Hepatic stellate cell (primary cell): ENCODE results near the gene CNEP1R1.

Experiments used
- DNase-seq: peaks from one replicate; pipeline ENCODE4 v3.0.0; 2011; ENCODE audit warnings: low spot score

Gene CNEP1R1

DNA sequence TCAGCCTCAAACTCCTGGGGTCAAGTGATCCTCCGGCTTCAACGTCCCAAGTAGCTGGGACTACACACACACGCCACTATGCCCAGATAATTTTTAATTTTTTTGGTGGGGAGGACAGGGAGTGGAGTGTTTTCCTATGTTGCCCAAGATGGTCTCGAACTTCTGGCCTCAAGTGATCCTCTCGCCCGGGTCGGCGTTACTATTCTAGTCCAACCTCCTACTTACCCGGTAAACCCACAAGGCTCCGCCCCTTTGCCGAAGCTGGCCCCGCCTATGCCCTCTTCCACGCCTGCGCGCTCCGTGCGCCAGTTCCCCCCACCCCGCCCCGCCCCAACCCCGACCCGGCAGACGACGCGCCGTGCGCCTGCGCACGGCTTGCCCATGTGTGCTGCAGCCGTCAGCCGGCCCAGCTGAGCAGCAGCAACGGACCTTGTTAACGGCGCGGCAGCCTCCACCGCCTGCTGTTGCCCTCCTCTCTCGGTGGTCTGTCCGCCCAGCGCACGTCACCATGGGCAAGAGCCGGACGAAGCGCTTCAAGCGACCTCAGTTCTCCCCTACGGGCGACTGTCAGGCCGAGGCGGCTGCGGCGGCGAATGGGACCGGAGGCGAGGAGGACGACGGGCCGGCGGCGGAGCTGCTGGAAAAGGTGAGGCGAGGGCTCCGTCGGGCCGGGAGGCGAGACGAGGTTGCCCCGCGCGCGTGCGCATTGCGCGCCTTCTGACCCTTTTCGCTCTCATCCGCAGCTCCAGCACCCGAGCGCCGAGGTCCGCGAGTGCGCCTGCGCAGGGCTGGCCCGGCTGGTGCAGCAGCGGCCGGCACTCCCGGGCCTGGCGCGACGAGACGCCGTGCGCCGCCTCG is 40.8 kb downstream of the CNEP1R1 start, which contains the start of gene HEATR3:
HEATR3 (plus strand) TSS at position 347 of the 858 bp plus-strand sequence; CDS start at position 509, 162 bp downstream.
- DNase-seq: peak; percentile 95

DNA sequence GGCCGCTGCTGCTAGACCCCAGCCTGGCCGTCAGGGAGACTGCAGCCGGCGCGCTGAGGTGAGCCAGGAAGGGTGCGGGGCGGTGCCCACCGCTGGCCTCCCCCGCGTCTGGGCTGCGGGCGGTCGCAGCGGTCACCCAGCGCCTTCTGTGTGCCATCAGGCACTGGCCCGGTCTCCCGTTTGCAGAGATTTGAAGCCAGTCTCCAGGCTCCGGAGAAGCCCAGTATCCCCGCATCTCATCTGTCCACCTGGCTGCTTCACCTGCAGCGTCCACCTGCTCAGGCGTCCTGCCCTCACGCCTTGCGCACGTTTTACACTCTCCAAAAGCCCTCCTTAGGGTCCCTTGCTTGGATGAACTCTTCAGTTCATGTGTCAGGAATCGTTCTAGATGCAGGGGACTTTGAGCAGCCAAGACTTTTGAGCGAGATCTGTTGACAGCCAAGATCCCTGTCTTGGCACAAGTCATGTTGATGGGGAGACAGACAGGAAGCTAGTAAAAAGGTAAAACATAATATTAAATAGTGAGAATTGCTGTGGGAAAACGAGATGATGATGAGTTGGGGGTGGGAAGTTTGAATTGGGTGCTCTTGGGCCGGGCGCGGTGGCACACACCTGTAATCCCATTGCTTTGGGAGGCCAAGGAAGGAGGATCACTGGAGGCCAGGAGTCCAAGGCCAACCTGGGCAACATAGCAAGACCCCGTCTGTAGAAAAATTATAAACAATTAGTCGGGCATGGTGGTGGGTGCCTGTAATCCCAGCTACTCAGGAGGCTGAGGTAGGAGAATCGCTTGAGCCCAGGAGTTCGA is 41.7 kb downstream of the CNEP1R1 start:
- no peak for DNase-seq

- DNase-seq: peak; percentile 20
Observed at GRCh38 chr16:50067290-50067853, 42.3 kb downstream of the CNEP1R1 start.

DNA sequence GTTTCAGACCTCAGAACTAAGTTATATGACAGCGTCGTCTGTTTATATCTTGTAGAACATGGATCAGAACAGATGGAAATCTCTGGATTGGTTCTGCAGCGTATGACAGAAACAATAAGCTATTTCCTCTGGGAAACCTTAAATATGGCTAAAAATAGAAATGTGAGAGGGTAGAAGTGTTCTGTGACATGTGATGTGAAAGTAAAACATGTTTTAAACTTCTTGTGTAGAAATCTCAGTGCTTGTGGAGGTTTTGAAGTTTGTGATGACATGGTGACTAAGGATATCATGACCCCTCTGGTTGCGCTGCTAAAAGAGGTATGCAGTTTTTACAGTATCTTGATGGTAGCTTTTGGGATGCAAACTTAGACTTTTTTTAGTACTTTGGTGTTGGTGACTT is 43.5 kb downstream of the CNEP1R1 start:
- peak; percentile 52 for DNase-seq

- no peak for DNase-seq
Observed at GRCh38 chr16:50069060-50069459, 44.0 kb downstream of the CNEP1R1 start.

GRCh38 chr16:50071075-50071671 is 46.1 kb downstream of the CNEP1R1 start:
- DNase-seq: no peak

DNA sequence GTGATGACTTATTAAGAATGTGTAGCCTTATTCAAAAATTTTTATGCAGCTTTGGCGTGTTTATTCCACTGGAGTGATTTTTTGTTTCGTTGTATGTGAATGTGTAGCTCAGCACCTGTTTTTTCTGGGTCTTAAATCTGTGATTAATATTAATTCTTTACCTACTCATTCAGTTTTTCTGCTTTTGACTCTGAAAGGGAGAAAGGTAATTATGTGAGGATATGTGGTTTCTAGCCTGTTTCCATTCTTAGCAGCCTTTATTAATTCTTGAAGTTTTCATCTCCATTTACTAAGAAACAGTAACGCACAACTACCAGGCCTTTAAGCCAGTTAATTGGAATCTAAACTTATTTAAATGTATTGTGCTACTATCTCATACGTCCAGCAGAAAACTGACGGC is 47.7 kb downstream of the CNEP1R1 start:
- no peak for DNase-seq

DNA sequence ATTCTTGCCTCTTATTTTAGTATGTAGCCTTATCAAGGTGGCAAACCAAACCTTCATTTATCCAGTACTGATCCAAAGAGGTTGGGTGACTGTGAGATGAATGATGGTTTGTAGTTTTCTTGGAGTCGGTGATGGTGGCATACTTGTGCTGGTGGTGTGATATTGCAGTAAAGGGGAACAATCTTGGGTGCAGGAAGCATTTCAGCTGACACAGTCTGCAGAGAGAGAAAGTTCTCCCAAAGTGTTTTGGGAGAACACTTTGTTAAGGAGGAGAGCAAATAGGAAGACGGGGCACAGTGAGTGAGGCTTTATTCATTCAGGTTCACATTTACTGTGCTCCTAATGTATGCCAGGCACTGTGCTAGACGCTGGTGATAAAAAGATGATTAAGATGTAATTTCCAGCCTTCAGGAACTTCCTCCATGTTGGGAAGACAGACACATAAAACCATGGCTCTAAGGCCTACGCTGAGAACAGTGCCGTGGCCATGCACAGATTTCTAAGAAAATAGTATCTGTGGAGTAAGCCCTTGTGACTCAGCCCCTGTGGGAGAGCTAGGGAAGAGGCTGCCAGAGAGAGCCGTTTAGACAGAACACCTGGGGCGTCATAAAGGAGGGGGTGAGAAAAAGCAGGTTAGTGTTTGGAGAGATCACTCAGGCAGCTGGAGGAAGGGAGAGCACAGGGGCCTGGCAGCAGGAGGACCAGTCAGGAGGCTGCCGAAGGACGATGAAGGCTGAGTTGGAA is 54.5 kb downstream of the CNEP1R1 start:
- DNase-seq: no peak

DNA sequence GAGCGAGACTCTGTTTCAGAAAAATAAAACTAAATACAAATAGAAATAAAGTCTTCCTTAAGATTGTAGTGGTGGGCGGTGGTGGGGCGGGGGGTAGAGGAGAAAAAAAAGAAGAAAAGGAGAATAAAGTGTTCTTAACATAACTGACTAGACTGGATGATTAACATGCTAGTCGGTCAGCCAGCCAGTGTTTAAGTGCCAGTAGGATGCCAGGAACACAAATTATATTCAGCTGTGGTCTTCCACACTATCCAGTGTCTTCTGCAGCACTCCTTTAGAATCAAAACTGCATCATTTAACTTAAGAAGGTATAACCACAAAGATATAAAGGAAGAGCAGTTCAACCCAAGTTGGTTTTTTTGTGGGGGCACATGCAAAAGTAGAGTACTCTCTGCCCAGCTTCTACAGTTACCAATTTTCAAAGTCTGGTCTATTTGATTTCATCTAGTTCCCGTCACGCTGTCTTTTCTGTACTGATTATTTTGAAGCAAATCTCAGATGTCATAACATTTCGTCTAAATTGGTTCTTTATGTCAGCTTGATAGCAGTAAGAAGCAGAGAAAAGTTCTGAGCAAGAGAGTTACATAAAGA is 56.5 kb downstream of the CNEP1R1 start:
- no peak for DNase-seq

DNA sequence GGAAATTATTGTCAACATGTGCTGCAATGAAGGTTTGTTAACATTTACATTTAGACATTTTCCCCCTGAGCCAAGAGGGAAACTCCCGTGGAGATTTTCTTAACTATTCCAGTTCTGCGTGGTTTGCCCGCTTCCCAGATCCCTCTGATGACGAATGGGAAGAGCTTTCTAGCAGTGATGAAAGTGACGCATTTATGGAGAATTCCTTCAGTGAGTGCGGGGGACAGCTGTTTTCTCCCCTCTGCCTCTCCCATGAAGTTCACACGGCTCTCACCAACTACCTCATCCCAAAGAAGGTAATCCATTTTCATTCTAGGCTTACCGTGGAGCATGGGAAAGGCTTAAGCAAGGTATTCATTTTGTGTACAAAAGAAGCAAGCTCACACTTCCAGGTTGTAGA is 59.0 kb downstream of the CNEP1R1 start:
- DNase-seq: no peak

DNA sequence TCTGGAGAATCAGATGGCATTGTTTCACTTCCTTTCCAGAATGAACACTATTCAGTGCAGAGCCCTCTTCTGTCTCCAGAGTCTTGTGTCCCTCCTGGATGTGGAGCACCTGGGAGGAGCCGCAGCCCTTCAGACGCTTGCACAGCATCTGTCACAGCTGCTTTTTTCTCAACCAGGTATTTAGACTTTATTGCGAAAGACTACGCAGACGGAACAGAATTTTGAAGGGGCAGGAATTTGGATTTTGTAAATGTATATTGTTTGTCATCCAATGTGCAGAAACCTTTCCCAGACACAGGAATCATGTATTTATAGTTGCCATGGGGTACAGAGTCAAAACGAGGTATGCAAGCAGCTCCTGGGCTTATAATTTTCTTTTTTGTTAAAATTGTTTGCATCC is 61.2 kb downstream of the CNEP1R1 start:
- no peak for DNase-seq
